Liver (tissue), 9 donors: ENCODE data around the gene SMAD1. TPM values are rescaled to one million over a fixed set of nuclear protein-coding genes. Genes with fewer than 3 reads are reported as not detected.

ENCODE experiments used
- DNase-seq: peaks from one replicate; pipeline ENCODE4 v3.0.0-alpha.2; 2017; ENCODE audit warnings: low spot score
- H3K27ac ChIP-seq, 2 donors: one replicate each; pipeline ENCODE4 v1.7.0; 2013; ENCODE audit warnings: inconsistent platforms in 2 of 2, low read length in 2 of 2, control low read depth in 1 of 2, low read depth in 1 of 2, mild to moderate bottlenecking in 1 of 2
- H3K27me3 ChIP-seq, 4 donors: one replicate each; pipeline versions ENCODE4 v1.6.1 to v1.7.0; 2013; ENCODE audit warnings: low read length in 3 of 4, inconsistent platforms in 1 of 4, mild to moderate bottlenecking in 1 of 4, moderate library complexity in 1 of 4; ENCODE audit not compliant: control insufficient read depth in 4 of 4, insufficient read depth in 4 of 4
- H3K36me3 ChIP-seq, 4 donors: one replicate each; pipeline versions ENCODE4 v1.6.1 to v1.7.0; 2013; ENCODE audit warnings: low read length in 3 of 4, mild to moderate bottlenecking in 3 of 4, low read depth in 1 of 4, moderate library complexity in 1 of 4; ENCODE audit not compliant: control insufficient read depth in 4 of 4, insufficient read depth in 3 of 4
- H3K4me1 ChIP-seq, 4 donors: one replicate each; pipeline versions ENCODE4 v1.6.1 to v1.7.0; 2013; ENCODE audit warnings: low read length in 3 of 4, mild to moderate bottlenecking in 3 of 4, moderate library complexity in 1 of 4; ENCODE audit not compliant: control insufficient read depth in 4 of 4, insufficient read depth in 4 of 4
- H3K4me3 ChIP-seq, 3 donors: one replicate each; pipeline versions ENCODE4 v1.6.1 to v1.7.0; 2013; ENCODE audit warnings: low read length in 3 of 3, control low read depth in 1 of 3, low read depth in 1 of 3, mild to moderate bottlenecking in 1 of 3
- H3K9ac ChIP-seq, 2 donors: one replicate each; pipeline ENCODE4 v1.7.0; 2013; ENCODE audit warnings: low read length in 2 of 2, mild to moderate bottlenecking in 2 of 2, moderate library complexity in 2 of 2, control low read depth in 1 of 2, low read depth in 1 of 2
- H3K9me3 ChIP-seq, 4 donors: one replicate each; pipeline versions ENCODE4 v1.6.1 to v1.7.0; 2013; ENCODE audit warnings: low read length in 3 of 4; ENCODE audit not compliant: control insufficient read depth in 4 of 4
- EGR1 ChIP-seq, 2 donors: IDR thresholded peaks; 2 replicates each; pipeline ENCODE4 v1.6.1; 2016 to 2018; ENCODE audit warnings: antibody characterized with exemption in 2 of 2, low read depth in 2 of 2
- FOXA1 ChIP-seq: IDR thresholded peaks from 2 replicates; pipeline ENCODE4 v1.6.1; 2016; ENCODE audit warnings: antibody characterized with exemption
- HNF4A ChIP-seq, 2 donors: conservative IDR thresholded peaks; 2 replicates each; pipeline ENCODE4 v1.6.1; 2016; ENCODE audit warnings: antibody characterized with exemption in 2 of 2, mild to moderate bottlenecking in 2 of 2
- HNF4G ChIP-seq: IDR thresholded peaks from 2 replicates; pipeline ENCODE4 v1.6.1; 2016; ENCODE audit warnings: antibody characterized with exemption
- JUND ChIP-seq, 2 donors: IDR thresholded peaks; 2 replicates each; pipeline ENCODE4 v1.6.1; 2016; ENCODE audit warnings: antibody characterized with exemption in 2 of 2
- NR2F2 ChIP-seq: IDR thresholded peaks from 2 replicates; pipeline ENCODE4 v1.6.1; 2016; ENCODE audit warnings: antibody characterized with exemption
- RAD21 ChIP-seq, 2 donors: IDR thresholded peaks; 2 replicates each; pipeline ENCODE4 v1.6.1; 2016; ENCODE audit warnings: antibody characterized with exemption in 2 of 2, mild to moderate bottlenecking in 2 of 2
- SP1 ChIP-seq: IDR thresholded peaks from 2 replicates; pipeline ENCODE4 v1.6.1; 2018; ENCODE audit warnings: antibody characterized with exemption, mild to moderate bottlenecking
- TAF1 ChIP-seq: conservative IDR thresholded peaks from 2 replicates; pipeline ENCODE4 v1.6.1; 2016; ENCODE audit warnings: antibody characterized with exemption, mild to moderate bottlenecking
- YY1 ChIP-seq: IDR thresholded peaks from 2 replicates; pipeline ENCODE4 v1.6.1; 2016; ENCODE audit warnings: antibody characterized with exemption, mild to moderate bottlenecking
- WGBS: extraction: QIAGEN DNeasy Blood & Tissue Kit; methylation state at CpG from one replicate; pipeline ENCODE4 v1.1.7; 2013; 5-methylcytosine and 5-hydroxymethylcytosine counted together
- polyA plus RNA-seq, 2 donors: library from polyadenylated mRNA; stranded (reverse) in 1 of 2; unstranded in 1 of 2; fragments of 200-250 nt in 1 of 2; fragments of >200 nt in 1 of 2; fragmentation: Nextera tagmentation in 1 of 2; extraction: Ambion mirVana in 1 of 2; gene quantifications; one replicate each; pipeline versions ENCODE4 v1.2.1 to v1.2.3, GENCODE V29; 2013 to 2015
- total RNA-seq, 2 donors: library from RNA; depleted of rRNA; stranded (reverse); fragments of >200 nt; gene quantifications; one replicate each; pipeline ENCODE4 v1.2.3, GENCODE V29; 2014
- TF ChIP-seq, protein P1 (sequence below): IDR thresholded peaks from 2 replicates; pipeline ENCODE4 v1.6.1; 2016; ENCODE audit warnings: antibody characterized with exemption, mild to moderate bottlenecking
- TF ChIP-seq, protein P2 (sequence below): IDR thresholded peaks from 2 replicates; pipeline ENCODE4 v1.6.1; 2016; ENCODE audit warnings: antibody characterized with exemption
- TF ChIP-seq, protein P3 (sequence below): fragments of 150-350 bp; IDR thresholded peaks from 2 replicates; pipeline ENCODE4 v1.5.1; 2017; ENCODE audit warnings: improper control_type of control experiment, low read depth, low read length; ENCODE audit not compliant: missing input control
- TF ChIP-seq, protein P4 (sequence below): IDR thresholded peaks from 2 replicates; pipeline ENCODE4 v1.6.1; 2016; ENCODE audit warnings: antibody characterized with exemption
- TF ChIP-seq, protein P5 (sequence below): IDR thresholded peaks from 2 replicates; pipeline ENCODE4 v1.6.1; 2016; ENCODE audit warnings: antibody characterized with exemption
- donor health status: healthy.
- donor health status: healthy.
- donor health status: healthy.
- donor health status: healthy.
- donor health status: healthy.

SMAD1 gene
- total and polyA plus RNA-seq, 4 donors = 6.3 to 43.8 (median 14.6) TPM

DNA sequence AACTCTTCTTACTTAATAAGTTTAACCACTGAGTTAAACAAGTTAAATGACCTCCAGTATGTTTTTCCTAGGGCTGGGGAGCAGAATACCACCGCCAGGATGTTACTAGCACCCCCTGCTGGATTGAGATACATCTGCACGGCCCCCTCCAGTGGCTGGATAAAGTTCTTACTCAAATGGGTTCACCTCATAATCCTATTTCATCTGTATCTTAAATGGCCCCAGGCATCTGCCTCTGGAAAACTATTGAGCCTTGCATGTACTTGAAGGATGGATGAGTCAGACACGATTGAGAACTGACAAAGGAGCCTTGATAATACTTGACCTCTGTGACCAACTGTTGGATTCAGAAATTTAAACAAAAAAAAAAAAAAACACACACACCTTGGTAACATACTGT is 76.1 kb downstream of the SMAD1 start (continued):
- no peak for TF ChIP-seq HNF4G
- TF ChIP-seq RAD21 (IDR thresholded peaks at IDR 0.05) = peak; percentile 96 to 98

DNA sequence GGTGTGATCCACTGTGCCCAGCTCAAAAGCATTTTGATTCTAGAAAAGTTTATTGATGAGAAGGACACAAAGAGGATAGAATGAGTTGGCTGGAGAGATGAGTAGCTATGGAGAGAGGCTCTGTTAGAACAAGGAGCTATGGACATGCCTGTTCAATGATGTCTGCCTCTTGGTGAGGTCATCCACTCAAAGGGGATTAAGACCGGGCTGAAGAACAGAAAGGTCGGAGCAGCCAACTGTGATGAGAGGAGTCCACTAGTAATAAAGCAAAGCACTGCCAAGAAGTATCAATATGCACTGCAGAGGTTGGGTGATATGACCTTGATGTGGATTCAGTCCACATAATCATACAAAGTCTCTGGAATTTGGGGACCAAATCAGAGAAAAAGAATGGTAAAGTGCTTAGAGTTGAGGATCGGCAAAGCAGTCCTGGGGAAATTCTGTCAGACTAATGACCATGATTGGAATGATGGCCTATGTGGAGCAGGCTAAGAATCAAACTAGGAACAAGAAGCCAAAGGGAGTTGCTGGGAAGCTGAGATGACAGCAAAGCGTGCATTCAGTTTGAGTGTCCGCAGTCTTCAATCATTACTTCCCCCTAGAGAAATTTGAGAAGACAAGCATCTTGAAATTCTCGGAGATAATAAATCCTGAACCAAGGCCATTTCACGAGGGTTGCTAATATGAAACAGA is 81.8 kb downstream of the SMAD1 start:
- Histone ChIP-seq H3K4me3 (no peak overlapping the region), H3K36me3 (peaks cover 0 to 6% (median 2%) of the 10 kb centered on the region in 4 donors), H3K27ac (no peak overlapping the region), H3K9ac (no peak overlapping the region), H3K4me1 (no peaks in the 10 kb centered on the region), H3K9me3 (no peaks in the 10 kb centered on the region), H3K27me3 (no peaks in the 10 kb centered on the region)
- DNase-seq = no peak
- WGBS = 96% methylated on average over 7 of the region's 7 CpGs
- TF ChIP-seq FOXA1 (no peak), JUND (IDR thresholded peaks at IDR 0.05) (no peak), HNF4G (no peak), TAF1 (no peak), SP1 (no peak), YY1 (no peak), NR2F2 (no peak), HNF4A (conservative IDR thresholded peaks at IDR 0.05) (no peak), EGR1 (IDR thresholded peaks at IDR 0.05; ENCODE audit: low read depth in 2 of 2) (no peak), RAD21 (IDR thresholded peaks at IDR 0.05) (no peak)
- TF ChIP-seq, protein P1, sequence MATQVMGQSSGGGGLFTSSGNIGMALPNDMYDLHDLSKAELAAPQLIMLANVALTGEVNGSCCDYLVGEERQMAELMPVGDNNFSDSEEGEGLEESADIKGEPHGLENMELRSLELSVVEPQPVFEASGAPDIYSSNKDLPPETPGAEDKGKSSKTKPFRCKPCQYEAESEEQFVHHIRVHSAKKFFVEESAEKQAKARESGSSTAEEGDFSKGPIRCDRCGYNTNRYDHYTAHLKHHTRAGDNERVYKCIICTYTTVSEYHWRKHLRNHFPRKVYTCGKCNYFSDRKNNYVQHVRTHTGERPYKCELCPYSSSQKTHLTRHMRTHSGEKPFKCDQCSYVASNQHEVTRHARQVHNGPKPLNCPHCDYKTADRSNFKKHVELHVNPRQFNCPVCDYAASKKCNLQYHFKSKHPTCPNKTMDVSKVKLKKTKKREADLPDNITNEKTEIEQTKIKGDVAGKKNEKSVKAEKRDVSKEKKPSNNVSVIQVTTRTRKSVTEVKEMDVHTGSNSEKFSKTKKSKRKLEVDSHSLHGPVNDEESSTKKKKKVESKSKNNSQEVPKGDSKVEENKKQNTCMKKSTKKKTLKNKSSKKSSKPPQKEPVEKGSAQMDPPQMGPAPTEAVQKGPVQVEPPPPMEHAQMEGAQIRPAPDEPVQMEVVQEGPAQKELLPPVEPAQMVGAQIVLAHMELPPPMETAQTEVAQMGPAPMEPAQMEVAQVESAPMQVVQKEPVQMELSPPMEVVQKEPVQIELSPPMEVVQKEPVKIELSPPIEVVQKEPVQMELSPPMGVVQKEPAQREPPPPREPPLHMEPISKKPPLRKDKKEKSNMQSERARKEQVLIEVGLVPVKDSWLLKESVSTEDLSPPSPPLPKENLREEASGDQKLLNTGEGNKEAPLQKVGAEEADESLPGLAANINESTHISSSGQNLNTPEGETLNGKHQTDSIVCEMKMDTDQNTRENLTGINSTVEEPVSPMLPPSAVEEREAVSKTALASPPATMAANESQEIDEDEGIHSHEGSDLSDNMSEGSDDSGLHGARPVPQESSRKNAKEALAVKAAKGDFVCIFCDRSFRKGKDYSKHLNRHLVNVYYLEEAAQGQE = no peak
- TF ChIP-seq, protein P2, sequence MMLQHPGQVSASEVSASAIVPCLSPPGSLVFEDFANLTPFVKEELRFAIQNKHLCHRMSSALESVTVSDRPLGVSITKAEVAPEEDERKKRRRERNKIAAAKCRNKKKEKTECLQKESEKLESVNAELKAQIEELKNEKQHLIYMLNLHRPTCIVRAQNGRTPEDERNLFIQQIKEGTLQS = no peak
- TF ChIP-seq, protein P3, sequence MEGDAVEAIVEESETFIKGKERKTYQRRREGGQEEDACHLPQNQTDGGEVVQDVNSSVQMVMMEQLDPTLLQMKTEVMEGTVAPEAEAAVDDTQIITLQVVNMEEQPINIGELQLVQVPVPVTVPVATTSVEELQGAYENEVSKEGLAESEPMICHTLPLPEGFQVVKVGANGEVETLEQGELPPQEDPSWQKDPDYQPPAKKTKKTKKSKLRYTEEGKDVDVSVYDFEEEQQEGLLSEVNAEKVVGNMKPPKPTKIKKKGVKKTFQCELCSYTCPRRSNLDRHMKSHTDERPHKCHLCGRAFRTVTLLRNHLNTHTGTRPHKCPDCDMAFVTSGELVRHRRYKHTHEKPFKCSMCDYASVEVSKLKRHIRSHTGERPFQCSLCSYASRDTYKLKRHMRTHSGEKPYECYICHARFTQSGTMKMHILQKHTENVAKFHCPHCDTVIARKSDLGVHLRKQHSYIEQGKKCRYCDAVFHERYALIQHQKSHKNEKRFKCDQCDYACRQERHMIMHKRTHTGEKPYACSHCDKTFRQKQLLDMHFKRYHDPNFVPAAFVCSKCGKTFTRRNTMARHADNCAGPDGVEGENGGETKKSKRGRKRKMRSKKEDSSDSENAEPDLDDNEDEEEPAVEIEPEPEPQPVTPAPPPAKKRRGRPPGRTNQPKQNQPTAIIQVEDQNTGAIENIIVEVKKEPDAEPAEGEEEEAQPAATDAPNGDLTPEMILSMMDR = no peak
- TF ChIP-seq, protein P4, sequence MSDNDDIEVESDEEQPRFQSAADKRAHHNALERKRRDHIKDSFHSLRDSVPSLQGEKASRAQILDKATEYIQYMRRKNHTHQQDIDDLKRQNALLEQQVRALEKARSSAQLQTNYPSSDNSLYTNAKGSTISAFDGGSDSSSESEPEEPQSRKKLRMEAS = no peak
- TF ChIP-seq, protein P5, sequence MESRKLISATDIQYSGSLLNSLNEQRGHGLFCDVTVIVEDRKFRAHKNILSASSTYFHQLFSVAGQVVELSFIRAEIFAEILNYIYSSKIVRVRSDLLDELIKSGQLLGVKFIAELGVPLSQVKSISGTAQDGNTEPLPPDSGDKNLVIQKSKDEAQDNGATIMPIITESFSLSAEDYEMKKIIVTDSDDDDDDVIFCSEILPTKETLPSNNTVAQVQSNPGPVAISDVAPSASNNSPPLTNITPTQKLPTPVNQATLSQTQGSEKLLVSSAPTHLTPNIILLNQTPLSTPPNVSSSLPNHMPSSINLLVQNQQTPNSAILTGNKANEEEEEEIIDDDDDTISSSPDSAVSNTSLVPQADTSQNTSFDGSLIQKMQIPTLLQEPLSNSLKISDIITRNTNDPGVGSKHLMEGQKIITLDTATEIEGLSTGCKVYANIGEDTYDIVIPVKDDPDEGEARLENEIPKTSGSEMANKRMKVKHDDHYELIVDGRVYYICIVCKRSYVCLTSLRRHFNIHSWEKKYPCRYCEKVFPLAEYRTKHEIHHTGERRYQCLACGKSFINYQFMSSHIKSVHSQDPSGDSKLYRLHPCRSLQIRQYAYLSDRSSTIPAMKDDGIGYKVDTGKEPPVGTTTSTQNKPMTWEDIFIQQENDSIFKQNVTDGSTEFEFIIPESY = no peak
